GM19467 (cell line): ENCODE data around the gene SLC1A1.
A peak's percentile ranks its signal among the peaks of the same experiment; 100 is the strongest.
"Not testable (repeated sequence)": the region's sequence is repeated elsewhere in the genome, so short reads cannot be mapped to it uniquely, and the experiment has no call there.

Experiments used
- ATAC-seq: cut with Tn5 transposase; IDR thresholded peaks from one replicate; pipeline ENCODE4 v1.9.1; 2021; ENCODE audit warnings: mild to moderate bottlenecking, moderate library complexity; ENCODE audit not compliant: unreplicated experiment

The SLC1A1 gene

DNA sequence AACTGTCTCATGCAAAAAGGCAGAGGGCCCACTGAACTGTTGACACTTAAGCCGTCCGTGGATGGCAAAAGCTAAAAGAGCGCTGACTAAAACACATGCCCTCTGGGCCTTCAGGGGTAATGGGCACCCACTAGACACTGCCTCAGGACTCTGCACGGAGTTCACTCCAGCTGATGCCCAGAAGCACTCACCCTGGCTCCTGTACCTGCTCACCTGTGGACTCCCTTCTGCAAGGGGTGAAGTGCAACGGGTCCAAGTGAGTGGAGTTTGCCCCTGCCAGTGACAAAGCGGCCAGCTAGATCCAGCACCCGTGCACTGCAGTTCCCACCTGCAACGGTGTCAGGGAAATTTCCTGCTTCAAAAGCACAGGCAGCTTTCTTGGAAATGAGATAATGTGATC, 50.2 kb downstream of the SLC1A1 start:
- no peak for ATAC-seq

- ATAC-seq: no peak
Measured at GRCh38 chr9:4541281-4541680, 51.0 kb downstream of the SLC1A1 start.

DNA sequence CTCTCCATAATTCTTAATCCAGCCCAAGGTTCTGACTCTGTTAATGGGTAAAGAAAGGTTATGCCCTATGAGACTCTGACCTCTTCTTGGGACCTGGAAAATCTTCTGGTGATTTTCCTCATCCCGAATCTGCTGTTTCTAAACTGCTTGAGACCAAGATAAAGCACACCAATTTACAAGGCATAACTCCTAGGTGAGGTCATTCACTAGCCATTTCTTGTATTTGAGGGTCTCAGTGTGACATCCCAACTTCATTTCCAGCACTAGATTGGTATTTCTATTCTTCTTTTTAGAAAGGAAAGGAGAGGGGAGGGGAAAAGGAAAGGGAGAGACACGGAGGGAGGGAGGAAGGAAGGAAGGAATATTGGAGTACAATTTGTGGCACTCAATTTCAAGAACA, 51.6 kb downstream of the SLC1A1 start:
- no peak for ATAC-seq

- ATAC-seq: not testable (repeated sequence)
Measured at GRCh38 chr9:4544714-4545113, 54.4 kb downstream of the SLC1A1 start.

GRCh38 chr9:4547016-4547415, 56.7 kb downstream of the SLC1A1 start:
- no peak for ATAC-seq

- ATAC-seq: no peak
Measured at GRCh38 chr9:4548811-4549725, 58.8 kb downstream of the SLC1A1 start.

DNA sequence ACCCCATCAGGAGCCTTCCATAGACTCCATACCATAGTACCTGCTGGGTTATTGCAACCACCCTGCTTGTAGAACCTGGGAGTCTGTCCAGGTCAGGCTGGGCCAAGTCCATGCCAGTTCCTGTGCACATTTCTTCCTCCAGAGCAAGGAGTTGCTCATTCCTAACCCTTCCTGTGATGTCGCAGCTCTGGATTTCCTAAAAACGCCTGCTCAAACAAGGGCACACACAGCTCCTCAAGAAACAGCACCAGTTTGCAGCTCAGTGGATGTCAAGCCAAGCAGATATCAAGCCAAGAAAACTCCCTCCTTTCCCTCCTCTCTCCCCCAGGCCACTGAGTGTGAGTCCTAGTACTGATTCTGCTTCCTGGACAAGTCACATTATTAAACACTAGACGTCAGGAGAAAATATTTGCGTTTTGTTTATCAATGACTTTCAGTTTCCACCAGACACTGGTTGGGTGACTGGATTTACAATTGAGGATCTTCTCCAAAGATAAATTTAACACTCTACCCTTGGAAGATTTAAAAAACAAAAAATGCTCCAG, 59.6 kb downstream of the SLC1A1 start:
- ATAC-seq: no peak

DNA sequence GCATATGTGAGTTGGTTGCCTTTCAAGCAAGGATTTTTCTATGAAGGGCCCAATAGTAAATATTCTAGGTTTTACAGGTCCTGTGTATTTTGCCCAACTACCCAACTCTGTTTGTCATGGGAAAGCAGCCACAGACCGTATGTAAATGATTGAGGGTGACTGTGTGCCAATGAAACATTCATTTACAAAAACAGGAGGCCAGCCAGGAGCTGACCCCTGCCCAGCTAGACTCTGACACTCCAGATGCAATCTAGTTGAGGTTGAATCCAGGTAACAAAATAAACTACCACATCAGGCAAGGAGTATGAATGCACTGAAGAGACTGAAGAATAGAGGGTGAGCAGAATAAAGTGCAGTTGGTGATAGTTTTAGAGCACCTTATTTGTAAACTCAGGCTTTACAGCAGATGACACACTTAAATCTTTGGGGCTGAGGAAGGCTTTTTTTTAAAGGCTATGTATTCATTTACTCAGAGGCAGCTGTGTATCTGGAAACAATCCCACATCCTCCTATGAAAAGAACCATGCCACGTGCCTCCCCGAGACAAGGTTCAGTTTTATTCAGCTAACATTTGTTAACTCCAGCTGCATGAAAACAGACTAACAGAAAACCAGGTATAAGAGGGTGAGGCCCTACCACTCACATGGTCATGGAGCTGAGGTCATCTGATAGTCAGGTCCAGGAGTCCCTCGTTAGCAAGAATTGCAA, 60.7 kb downstream of the SLC1A1 start:
- ATAC-seq: no peak

- ATAC-seq: no peak
Measured at GRCh38 chr9:4553951-4554381, 63.7 kb downstream of the SLC1A1 start.

DNA sequence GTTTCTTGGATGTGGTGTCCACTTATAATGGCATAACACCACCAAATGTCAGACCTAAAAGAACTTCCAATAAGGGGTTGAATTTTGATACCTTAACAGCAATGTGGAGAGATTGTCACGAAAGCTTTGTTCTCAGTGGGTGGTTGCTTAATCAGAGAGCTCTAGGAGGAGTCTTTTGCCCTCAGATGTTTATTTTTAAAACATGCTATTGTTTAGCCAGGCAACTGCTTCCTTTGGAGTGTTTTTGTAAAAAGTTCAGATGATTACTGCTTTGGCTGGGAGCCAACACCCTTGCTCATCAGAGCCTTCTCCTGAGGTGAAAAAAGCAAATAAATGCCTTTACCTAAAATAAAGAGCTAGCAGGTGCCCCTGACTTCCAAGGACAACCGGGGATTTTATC, 65.0 kb downstream of the SLC1A1 start:
- ATAC-seq: no peak

GRCh38 chr9:4558371-4558998, 68.2 kb downstream of the SLC1A1 start:
- no peak for ATAC-seq

DNA sequence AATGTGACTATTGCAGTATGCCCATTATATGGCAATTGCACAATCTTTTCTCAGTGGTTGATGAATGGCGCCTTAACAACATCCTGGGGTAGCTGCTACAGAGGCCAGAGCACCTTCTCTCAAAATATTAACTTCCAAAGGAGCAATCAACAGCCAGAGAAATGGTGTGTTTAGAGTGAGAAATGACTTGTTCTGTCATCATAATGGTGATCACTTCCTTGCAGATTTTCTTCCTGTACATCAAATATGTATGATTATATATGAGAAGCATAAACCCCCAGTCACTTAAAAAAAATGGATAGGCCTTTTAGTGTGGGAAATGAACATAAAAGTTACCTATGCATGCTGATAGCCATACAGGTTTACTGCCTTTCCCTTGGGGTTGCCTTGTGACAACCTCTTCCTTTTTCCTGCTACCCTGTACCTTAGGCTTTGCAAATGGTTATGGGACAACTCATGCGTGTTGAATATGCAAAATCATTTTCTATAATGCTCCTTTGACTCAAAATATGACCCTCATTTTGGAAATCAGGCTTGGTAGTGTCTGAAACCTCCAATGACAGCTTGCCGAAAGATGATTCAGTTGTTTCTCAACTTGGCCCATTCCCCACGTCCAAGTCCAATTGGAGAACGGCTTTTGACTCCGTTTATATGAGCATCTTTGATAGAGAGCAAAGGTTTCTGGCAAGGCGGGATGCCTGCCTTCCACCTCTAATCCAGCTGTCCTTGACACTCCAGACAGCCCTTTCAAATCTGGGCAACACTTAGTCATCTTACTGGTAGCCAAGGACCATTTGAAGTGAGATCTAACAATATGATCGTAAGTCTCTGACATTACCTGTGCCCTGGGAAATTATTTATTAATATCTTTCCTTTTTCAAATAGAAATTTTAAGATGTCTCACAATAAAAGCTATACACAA, 69.3 kb downstream of the SLC1A1 start:
- peak; percentile 73 for ATAC-seq

- ATAC-seq: no peak
Measured at GRCh38 chr9:4563105-4563504, 72.8 kb downstream of the SLC1A1 start.

DNA sequence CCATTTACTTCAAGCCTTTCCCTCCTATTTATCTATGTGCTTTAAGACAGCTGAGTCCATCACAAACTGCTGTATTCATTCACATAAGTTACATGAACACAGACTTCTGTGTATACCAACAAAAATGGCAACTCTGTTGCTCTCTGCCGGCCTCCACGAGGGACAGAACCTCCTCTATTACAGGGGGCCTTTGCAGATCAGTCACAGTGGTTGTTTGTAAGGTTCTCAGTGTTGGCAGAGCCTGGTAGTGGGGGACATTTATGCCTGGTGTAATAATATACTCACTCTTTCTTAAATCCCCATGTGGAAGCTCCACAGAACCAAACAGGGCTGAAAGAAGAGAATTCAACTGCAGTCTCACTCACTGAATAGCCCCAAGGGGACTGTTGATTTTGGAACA, 76.5 kb downstream of the SLC1A1 start:
- no peak for ATAC-seq

DNA sequence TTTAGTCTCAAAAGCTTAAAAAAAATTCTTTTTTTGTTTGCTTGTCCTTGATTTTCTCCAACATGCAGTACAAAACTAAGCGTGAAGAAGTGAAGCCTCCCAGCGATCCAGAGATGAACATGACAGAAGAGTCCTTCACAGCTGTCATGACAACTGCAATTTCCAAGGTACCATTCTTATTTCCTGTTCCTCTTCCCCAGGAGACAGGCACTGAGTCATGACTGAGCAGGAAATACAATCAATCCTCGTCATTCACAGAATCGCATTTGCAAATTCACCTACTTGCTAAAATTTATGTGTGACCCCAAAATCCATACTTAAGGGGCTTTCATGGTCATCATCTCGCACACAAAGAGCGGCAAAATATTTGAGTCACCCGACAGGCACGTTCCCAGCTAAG, 77.3 kb downstream of the SLC1A1 start:
- ATAC-seq: no peak

DNA sequence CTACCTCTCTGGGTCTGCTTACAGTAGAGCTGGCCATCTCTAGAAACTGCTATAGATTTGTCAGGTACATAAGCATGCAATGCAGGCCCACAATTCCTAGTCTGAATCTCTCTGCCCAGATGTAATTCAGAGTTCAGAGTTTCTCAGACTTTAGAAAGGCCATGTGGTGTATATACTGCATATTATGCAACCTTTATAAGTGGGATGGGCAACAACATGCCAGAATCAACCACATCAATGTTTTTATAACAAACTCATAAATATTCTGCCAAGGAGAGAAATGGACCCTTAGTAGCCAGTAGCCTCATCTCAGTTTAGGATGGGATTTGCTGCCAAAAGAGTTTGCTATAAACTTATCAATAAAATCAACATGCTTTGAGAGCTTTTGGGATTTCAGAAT, 78.8 kb downstream of the SLC1A1 start:
- no peak for ATAC-seq

GRCh38 chr9:4572184-4572826, 82.0 kb downstream of the SLC1A1 start:
- no peak for ATAC-seq

DNA sequence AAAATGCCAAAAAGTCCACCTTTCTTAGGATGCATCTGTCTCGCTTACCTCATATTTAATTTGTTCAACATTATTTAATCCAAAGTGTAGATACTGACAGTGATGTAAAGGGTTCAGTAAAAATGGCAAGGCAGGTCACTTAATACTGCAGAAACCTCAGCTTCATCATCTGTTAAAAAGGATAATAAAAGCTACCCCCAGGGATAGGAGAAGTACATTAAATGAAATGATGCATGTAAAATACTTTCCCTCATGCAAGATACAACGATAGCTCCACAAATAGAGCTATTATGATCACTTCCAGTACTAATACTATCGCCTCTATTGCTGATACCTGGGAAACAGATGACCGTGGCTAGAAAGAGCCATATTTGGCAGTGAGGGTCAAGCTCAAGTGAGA, 82.9 kb downstream of the SLC1A1 start:
- ATAC-seq: no peak

DNA sequence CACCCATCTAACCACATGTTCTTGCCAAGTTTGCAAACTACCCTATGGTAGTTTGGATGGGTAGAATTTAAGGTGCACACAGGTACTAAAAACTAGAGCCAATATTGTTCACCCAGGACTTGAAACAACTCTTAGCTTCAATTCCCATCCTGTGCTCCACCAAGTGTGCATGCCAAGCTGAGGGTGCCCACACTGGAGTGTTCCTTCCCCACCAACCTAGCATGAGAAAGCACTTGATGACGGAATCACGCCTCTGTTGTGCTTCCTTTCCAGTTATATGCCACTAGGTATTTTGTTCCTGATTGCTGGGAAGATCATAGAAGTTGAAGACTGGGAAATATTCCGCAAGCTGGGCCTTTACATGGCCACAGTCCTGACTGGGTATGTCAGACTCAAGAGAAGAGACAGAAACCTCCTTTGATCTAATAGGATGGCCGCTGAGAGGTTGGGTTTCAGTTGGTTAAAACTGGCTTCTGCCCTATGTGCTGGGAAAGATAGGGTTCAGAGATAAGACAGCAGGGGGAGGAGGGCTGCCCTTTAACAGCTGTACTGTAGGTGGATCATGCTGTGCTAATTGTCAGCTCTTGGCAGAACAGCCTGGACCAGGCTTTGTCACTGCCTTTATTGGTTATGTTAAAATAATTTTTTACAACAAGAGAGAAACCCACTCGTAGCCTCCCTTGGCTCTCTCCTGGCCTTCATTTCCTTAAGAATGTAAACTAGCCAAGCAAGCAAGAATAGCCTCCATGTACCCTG, 83.5 kb downstream of the SLC1A1 start:
- no peak for ATAC-seq
